Measurements from ENCODE around the gene PIK3CB. TPM values are rescaled to one million over a fixed set of nuclear protein-coding genes. Genes with fewer than 3 reads are reported as not detected.

The PIK3CB gene
- total RNA-seq, 1 donor from 2014 or later, result 16.7 TPM

DNA sequence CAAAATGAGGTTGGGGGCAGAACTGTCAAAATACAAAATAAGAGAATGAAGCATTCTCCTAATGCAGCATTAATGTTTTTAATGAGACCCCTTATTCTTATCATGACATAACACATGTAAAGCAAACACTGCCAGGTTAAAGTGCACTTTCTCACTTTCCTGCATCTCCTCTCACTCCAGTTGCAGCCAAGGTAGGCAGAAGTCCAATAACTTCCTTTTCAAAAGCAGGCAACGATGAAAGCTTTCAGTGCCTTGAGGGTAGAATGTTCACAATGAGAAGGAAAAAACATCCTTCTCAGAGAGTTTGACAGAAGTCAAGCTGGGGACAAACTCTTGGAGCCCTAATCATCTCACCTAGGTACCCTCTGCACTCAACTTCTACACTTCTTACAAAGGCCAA, 166.6 kb downstream of the PIK3CB start:
- Mint-ChIP-seq H3K27ac (ENCODE audit: unreplicated experiment) (no peak overlapping the region), H3K9me3 (ENCODE audit: unreplicated experiment) (no peaks in the 10 kb centered on the region), H3K36me3 (ENCODE audit: unreplicated experiment) (peaks cover 21% of the 10 kb centered on the region), H3K4me1 (ENCODE audit: unreplicated experiment) (peaks cover 11% of the 10 kb centered on the region), H3K4me3 (ENCODE audit: unreplicated experiment) (no peak overlapping the region), H3K27me3 (ENCODE audit: unreplicated experiment) (no peaks in the 10 kb centered on the region)
- TF ChIP-seq, protein P1, sequence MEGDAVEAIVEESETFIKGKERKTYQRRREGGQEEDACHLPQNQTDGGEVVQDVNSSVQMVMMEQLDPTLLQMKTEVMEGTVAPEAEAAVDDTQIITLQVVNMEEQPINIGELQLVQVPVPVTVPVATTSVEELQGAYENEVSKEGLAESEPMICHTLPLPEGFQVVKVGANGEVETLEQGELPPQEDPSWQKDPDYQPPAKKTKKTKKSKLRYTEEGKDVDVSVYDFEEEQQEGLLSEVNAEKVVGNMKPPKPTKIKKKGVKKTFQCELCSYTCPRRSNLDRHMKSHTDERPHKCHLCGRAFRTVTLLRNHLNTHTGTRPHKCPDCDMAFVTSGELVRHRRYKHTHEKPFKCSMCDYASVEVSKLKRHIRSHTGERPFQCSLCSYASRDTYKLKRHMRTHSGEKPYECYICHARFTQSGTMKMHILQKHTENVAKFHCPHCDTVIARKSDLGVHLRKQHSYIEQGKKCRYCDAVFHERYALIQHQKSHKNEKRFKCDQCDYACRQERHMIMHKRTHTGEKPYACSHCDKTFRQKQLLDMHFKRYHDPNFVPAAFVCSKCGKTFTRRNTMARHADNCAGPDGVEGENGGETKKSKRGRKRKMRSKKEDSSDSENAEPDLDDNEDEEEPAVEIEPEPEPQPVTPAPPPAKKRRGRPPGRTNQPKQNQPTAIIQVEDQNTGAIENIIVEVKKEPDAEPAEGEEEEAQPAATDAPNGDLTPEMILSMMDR (IDR thresholded peaks at IDR 0.05), result no peak
- no peak for DNase-seq (ENCODE audit: extremely low spot score, unreplicated experiment)

DNA sequence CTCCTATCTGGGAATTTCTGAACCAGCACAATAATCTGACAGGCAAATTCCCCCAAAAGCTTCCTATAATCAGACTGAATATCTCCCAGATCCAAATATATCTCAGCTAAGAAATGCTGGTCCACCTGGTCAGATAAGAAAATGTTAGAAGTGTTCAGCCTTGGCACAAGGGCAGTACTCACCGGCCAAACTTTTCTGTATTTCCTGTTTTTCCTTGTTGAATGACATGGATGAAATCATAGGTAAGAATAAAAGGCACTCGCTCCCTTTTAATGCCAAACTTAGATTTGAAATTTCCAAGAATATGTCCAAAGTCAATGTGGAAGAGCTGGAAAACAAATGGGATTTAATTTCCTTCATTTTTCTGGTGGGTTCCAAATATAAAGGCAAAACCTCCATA, 177.2 kb downstream of the PIK3CB start:
- TF ChIP-seq, protein P1 (IDR thresholded peaks at IDR 0.05), result no peak
- DNase-seq (ENCODE audit: extremely low spot score, unreplicated experiment), result no peak
- Mint-ChIP-seq H3K4me3 (ENCODE audit: unreplicated experiment) (no peak overlapping the region), H3K27me3 (ENCODE audit: unreplicated experiment) (no peaks in the 10 kb centered on the region), H3K27ac (ENCODE audit: unreplicated experiment) (no peak overlapping the region), H3K4me1 (ENCODE audit: unreplicated experiment) (no peaks in the 10 kb centered on the region), H3K36me3 (ENCODE audit: unreplicated experiment) (peaks cover 44% of the 10 kb centered on the region), H3K9me3 (ENCODE audit: unreplicated experiment) (no peaks in the 10 kb centered on the region)

DNA sequence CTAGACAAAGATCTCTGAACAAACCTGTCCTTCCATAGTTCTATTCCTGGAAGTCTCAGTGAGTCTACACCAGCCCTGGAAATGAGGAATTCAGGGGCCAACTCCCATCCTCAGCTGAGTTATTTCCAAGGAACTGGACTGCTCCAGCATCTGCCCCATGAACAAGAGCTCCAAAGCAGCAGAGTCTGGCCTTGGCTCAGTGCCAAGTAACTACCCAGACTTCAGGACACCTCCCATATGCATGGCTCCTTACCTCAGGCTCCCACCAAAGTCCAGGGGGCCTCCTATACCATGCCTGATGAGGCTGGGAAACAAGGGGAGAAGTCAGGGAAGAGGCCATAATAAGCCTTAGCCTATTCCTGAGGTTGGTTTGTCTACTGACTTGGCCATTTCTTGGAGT, 181.2 kb downstream of the PIK3CB start:
- no peaks in the 10 kb centered on the region for H3K4me1 Mint-ChIP-seq (ENCODE audit: unreplicated experiment)
- H3K27ac Mint-ChIP-seq (ENCODE audit: unreplicated experiment), result no peak overlapping the region
- H3K27me3 Mint-ChIP-seq (ENCODE audit: unreplicated experiment), result no peaks in the 10 kb centered on the region
- DNase-seq (ENCODE audit: extremely low spot score, unreplicated experiment), result no peak
- H3K36me3 Mint-ChIP-seq (ENCODE audit: unreplicated experiment), result peaks cover 56% of the 10 kb centered on the region
- TF ChIP-seq, protein P1 (IDR thresholded peaks at IDR 0.05), result no peak
- no peak overlapping the region for H3K4me3 Mint-ChIP-seq (ENCODE audit: unreplicated experiment)
- H3K9me3 Mint-ChIP-seq (ENCODE audit: unreplicated experiment), result peaks cover 9% of the 10 kb centered on the region

DNA sequence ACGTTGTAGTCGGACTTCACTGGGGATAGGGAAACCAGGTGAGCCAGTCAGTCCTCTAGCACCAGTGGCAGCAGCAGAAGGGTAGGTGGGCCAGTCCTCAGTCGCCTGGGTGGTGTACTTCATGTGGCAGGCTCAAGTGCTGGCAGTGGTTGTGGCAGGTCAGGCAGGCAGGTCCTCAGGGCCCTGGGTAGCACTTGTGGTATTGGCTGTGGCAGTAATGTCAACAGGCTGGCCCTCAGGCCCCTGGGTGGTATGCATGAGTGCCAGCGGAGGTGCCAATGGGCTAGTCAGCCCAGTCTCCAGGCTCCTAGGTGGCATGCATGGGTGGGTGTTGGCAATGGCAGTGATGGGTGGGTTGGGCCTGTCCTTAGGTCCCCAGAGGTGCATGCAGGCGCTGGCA, 185.6 kb downstream of the PIK3CB start:
- TF ChIP-seq, protein P1 (IDR thresholded peaks at IDR 0.05), result no peak
- Mint-ChIP-seq H3K9me3 (ENCODE audit: unreplicated experiment) (peaks cover 27% of the 10 kb centered on the region), H3K4me3 (ENCODE audit: unreplicated experiment) (no peak overlapping the region), H3K4me1 (ENCODE audit: unreplicated experiment) (no peaks in the 10 kb centered on the region), H3K36me3 (ENCODE audit: unreplicated experiment) (peaks cover 52% of the 10 kb centered on the region), H3K27me3 (ENCODE audit: unreplicated experiment) (no peaks in the 10 kb centered on the region), H3K27ac (ENCODE audit: unreplicated experiment) (no peak overlapping the region)
- DNase-seq (ENCODE audit: extremely low spot score, unreplicated experiment), result no peak

DNA sequence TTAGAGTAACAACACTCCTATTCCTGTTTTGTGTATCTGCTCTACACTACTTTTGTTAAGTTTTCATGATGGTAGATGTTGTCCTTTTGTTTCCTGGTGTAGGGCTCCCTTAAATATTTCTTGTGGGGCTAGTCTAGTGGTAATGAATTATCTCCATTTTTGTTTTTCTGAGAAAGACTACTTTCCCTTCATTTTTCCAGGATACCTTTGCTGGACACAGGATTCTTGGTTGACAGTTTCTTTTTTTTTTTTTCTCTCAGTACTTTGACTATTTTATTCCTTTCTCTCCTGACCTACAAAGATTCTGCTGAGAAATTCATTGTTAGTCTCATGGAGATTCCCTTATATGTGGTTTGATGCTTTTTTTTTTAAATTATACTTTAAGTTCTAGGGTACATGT, 188.2 kb downstream of the PIK3CB start:
- H3K9me3 Mint-ChIP-seq (ENCODE audit: unreplicated experiment), result peaks cover 40% of the 10 kb centered on the region
- no peaks in the 10 kb centered on the region for H3K4me1 Mint-ChIP-seq (ENCODE audit: unreplicated experiment)
- no peak overlapping the region for H3K27ac Mint-ChIP-seq (ENCODE audit: unreplicated experiment)
- TF ChIP-seq, protein P1 (IDR thresholded peaks at IDR 0.05), result no peak
- H3K4me3 Mint-ChIP-seq (ENCODE audit: unreplicated experiment), result no peak overlapping the region
- H3K27me3 Mint-ChIP-seq (ENCODE audit: unreplicated experiment), result no peaks in the 10 kb centered on the region
- peaks cover 48% of the 10 kb centered on the region for H3K36me3 Mint-ChIP-seq (ENCODE audit: unreplicated experiment)
- no peak for DNase-seq (ENCODE audit: extremely low spot score, unreplicated experiment)
